ENCODE data around the gene IRGQ. TPM values are rescaled to one million over a fixed set of nuclear protein-coding genes. Genes with fewer than 3 reads are reported as not detected.
A peak's percentile ranks its signal among the peaks of the same experiment; 100 is the strongest.
"Not testable (repeated sequence)": the region's sequence is repeated elsewhere in the genome, so short reads cannot be mapped to it uniquely, and the experiment has no call there.

IRGQ gene
- polyA plus RNA-seq, 4 donors: 12.0 to 22.0 (median 17.2) TPM

DNA sequence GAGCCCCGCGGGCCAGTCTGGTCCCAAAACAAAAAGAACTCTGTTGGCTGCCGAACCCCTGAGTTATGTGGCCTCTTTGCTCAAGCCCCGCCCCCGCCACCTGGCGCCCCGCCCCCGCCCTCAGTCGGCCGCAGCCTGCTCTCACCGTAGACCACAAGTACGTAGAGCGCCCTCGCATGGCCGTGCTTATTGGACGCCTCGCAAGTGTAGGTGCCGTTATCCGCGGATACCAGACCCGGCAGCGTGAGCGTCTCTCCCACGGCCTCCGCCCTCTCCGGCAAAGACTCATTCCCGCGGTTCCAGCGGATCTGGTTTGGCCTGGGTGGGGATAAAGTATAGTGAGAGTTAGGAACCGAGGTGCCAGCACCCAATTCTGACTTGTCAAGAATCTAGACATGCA, 29.0 kb upstream of the IRGQ start:
- DNase-seq (ENCODE audit: low read depth in 4 of 4, low spot score in 3 of 4): no peak

DNA sequence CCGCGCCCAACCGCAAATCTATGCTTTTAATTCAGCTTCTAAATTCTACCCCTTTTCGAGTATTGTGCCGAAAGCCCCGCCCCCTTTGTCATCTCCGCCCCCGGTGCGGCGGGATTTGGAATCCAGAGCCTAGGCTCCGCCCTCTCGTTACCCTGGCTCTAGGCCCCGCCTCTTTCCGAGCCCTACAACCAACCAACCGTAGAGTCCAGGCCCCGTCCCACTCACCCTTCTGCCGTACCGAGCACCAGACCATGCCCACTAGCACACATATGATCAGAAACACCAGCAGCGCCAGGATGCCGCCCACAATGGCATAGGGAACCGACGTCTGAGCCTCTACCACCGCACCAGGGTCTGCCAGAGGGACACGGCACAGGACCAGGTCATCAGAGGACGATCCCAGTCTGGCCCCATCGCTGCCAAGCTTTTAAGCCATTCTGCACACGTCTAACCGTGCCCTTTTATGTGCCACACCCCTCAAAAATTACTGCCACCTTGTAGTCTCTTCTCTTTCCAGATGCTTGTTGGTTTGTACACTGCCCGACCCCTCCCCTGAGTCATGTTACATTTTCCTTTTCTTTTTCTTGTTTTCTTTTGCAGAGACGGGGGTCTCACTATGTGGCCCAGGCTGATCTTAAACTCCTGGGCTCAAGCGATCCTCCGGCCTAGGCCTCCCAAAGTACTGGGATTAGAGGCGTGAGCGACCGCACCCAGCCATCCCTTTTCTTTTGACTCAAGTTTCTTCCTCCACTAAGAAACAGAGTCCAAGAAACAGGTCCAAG, 28.1 kb upstream of the IRGQ start:
- no peak for DNase-seq (ENCODE audit: low read depth in 4 of 4, low spot score in 3 of 4)

DNA sequence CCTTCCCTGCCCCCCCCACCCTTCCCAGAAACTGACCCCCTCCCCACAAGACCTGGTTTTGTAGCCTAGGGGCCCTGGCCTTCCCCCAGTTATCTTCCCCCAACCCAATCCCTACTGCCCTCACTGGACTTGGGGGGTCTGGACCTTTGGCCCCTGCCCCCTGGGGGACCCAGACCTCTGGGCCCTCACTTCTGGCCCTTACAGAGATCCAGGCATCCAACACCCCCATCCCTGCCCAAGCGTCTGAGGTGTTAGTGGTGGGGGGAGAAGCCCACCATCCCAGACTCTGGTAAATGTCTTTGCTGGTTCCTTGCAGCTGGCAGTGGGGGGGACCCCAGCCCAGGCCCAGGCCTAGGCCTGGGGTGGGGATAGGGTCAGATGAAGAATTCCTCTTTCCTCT, 27.0 kb upstream of the IRGQ start:
- DNase-seq (ENCODE audit: low read depth in 4 of 4, low spot score in 3 of 4): no peak

DNA sequence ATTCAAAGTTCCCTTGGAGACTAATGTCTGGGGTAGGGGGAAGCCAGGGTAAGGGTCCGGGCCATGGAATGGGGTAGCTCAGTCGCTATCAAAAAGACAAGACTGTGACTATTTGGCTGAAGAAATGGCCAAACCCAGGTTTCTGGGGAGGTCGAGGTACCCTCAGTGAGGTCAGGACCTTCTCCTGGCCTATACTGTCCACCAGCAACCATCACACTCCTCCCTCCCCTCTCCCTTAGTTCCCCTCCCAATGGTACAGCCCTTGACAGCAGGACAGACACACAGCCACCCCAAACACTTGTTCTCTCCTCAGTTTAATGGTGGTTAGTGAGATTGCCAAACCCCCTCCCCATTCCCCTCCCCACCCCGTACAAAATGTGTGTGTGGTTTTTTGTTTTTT, 26.1 kb upstream of the IRGQ start:
- DNase-seq (ENCODE audit: low read depth in 4 of 4, low spot score in 3 of 4): no peak

DNA sequence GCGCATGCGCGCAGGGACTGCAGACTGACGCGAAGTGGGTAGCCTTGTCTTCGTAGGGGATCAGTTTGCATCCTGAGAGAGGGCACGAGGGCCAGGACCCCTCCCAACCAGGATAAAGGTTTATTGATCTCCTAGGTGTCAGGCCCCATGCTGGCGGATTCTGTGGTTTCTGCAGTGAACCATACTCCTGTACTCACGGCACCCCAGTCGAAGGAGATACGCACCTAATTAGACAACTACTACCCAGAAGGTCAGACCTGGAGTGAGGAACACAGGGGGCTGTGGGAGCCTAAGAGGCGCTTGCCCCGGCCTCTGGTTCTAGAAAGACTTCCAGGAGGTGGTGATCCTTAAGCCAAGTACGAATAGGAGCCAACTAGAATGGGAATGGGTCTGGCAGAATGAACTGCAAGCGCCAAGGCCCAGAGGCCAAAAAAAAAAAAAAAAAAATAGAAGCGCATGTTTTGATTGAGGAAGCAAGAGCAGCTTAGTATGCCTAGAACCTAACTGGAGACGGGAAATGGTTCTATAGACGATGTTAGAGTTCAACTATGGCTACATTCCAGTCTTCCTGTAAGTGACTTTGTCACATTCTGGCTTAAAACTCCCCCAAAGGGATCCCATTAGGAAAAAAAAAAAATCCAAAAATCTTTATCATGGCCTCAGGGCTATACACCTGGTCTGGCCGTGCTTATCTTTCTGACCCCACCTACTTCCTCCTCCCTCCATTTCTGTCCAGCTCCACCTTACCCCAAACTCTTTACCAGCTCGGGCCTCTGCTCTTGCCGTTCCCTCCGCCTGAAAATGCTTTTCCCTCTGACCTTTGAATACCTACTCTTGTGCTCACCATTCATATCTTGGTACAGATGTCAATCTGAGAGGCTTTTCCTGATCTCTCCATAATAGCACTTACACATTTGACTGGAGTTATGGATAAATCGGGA, 24.4 kb upstream of the IRGQ start:
- no peak for DNase-seq (ENCODE audit: low read depth in 4 of 4, low spot score in 3 of 4)

DNA sequence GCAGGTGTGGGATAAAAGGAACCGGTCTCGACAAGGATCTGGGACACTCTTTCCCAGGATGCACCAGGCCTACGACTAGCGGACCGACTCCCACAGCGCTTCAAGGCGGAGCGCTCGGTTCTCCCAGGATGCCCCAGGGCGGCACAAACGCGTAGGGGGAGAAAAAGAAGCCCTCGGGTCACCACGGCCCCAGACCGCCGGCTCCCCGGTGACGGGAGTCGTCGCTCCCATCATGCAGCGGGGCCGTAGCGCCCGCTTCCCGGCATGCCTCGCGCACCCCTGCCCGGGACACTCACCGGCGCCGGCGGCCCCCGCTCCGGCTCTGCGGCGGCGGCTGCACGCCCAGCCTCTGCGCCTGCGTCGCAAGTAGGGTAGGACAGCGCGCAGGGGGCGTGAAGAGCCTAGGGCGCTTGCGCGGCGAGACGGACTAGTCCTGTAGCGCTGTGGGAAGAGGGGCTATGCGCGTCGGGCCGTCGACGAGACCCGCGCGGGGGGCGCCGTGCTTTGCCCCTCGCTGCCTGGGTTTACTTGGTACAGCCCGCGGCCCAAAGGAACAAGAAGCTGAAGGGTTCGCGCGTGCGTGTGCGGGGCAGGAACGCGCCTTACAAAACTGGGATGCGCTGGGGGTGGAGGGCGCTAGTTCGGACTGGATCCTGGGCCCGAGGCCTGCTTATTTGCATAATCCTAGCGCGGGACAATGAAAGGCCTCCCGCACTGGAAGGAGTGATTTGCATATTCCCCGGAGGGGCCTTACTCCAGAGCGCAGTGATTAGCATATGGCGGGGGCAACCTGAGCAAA, 23.5 kb upstream of the IRGQ start, which contains the start of gene ZNF428:
ZNF428 (minus strand) TSS at position 368 of the 799 bp plus-strand sequence. CDS start 5,325 bp downstream, outside the sequence.
- DNase-seq (ENCODE audit: low read depth in 4 of 4, low spot score in 3 of 4): peak; percentile 78 to 83 (median 80)

DNA sequence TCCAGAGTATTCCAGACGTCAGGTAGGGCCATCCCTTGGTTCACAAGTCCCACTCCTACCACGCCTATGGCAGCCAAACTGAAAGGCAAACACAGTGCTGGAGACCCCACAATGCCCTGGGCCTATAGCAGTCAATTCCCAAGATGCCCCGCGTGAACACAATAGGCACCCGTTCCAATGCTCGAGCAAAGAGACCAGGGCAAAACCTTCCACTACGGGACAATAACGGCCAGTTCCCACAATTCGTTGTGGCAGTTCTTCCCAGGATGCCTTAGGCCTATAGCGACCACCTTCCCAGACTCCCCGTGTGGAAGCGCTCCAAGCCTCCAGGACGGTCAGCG, 23.0 kb upstream of the IRGQ start:
- DNase-seq (ENCODE audit: low read depth in 4 of 4, low spot score in 3 of 4): no peak

DNA sequence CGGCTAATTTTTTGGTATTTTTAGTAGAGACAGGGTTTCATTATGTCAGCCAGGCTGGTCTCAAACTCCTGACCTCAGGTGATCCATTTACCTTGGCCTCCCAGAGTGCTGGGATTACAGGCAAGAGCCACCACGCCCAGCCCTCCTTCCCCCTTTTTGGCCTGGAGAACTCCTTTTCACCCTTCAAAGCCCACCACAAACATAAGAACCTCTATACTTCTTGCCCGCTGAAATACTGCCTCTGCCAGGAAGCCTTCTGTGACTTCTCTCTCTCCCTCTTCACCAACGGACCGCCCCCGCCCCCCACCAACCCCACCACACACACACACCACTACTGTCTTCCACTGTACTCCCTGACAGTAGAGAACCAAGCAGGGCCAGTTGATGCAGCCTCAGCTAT, 21.0 kb upstream of the IRGQ start:
- no peak for DNase-seq (ENCODE audit: low read depth in 4 of 4, low spot score in 3 of 4)

DNA sequence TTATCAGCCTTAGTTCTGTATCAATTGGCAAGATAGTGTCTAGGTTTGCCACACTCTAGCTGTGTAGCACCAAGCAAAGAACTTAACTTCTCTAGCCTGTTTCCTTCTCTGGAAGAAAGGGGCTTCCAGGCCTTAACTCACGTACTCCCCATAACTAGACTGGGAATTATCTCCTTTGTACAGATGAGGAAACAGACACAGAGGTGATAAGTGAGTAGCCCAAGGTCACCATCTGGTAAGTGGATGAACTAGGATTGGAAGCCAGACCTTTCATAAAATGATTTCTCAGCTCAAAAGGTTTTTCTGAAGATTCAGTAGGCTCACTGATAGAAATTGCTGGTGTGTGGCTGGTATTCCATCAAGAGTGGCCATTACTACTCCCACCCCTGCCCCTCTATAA, 20.4 kb upstream of the IRGQ start:
- no peak for DNase-seq (ENCODE audit: low read depth in 4 of 4, low spot score in 3 of 4)

DNA sequence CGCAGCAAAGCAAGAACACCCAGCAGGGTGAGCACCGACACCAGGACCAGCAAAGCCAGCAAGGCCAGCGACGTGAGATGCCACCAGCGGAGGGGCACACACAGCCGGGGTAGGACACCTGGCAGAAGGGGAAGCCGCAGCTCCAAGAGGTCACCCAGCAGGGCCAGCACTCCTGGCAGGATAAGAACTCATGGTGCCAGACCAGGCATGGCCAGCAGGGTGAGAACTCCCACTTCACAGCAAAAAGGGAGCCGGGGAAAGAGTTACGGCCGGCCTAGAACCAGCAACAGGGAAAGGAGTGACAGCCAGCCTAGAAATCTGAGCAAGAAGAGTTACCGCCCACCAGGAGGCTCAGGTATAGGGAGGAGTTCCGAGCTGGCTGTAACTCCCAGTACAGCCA, 16.4 kb upstream of the IRGQ start:
- no peak for DNase-seq (ENCODE audit: low read depth in 4 of 4, low spot score in 3 of 4)

DNA sequence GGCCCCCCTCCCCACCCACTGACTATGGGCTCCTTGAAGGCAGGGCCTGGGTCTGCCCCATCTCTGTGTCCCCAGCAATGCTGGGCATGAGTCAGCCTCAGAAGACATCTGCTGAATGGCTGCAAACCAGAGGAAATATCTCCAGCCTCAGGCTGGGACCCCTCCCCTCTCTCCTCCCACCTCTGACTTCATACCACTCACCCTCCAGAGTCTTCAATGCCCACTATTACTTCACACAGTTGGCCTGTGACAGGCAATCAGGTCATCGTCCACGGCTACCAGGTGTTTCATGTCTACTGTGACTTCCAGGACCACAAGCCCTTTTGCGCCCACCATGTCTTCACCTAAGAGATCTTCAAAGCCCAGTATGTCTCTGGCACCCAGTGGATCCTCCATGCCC, 15.9 kb upstream of the IRGQ start, which contains the start of gene SRRM5:
SRRM5 (plus strand) TSS at position 301 of the 400 bp plus-strand sequence; CDS start at position 335, 34 bp downstream.
- DNase-seq (ENCODE audit: low read depth in 4 of 4, low spot score in 3 of 4): no peak

DNA sequence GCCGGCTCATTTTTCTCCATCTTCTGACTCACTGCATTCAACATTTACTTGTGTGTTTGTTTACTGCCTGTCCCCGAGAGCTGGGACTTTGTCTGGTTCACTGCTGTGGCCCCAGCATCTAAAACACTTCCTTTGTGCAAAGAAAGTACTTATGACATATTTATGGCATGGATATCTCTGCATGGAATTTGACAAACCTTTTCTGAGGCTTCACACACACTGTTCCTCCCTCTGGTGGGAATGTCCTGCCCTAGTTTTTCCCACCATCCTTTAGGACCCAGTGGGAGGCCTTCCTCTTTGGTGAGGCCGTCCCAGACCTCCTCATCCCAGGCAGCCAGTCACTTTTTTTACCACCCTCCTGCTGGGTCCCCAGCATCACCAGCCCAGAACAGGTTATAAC, 14.6 kb upstream of the IRGQ start:
- DNase-seq (ENCODE audit: low read depth in 4 of 4, low spot score in 3 of 4): no peak

DNA sequence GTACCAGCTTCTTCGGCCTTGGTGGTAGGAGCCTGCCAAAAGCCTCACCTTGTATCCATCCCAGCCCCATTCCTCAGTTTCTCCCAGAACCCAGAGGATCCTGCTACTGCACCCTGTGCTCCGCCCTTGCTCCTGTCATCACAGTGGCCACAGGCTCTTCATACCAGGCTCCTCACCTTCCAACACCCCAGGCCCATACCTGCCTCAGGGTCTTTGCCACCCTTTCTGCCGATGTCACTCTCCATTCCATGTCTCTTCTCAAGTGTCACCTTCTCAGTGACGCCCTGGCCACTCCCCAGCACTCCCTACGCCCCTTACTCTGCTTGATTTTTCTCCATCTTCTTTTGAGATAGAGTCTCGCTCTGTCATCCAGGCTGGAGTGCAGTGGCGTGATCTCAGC, 13.9 kb upstream of the IRGQ start:
- DNase-seq (ENCODE audit: low read depth in 4 of 4, low spot score in 3 of 4): no peak

DNA sequence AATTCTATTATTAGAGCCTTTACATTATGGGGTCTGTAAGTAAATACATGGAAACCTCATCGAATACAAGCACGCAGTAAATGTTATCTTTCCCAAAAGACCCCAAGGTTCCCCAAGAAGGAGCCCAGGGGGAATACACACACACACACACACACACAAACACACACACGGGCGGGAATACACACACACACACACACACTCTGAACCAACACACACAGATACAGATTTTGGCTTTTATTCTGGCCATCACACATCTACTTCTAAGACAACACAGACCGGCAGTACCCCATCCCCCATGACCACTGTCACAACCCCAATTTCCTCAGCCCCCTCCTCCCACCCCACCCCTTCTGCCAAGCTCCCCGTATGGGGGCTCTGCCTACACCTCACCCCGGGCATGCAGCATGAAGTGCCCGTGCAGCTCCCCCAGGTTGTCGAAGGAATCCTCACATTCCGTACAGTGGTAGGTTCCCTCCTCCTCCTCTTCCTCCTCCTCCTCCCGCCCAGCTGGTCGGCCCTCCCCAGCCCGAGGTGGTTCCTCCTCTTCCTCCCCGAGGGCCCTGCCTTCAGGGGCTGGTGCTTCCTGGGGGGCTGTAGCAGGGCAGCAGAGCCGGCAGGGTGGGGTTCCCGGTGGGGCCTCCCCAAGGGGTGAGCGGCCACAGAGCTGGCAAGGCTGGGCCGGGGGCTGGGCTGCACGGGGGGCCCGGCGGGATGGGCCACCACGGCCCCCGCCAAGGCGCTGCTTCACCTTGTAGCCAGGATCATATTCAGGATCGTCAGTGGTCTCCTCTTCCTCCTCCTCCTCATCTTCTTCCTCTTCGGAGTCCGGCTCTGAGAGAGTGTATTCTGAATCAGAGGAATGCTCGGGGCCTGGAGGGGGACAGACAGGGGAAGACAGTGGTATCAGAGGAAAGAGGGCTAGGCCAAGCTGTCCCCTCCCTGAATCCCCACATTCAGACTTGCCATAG, 11.6 kb upstream of the IRGQ start:
- DNase-seq (ENCODE audit: low read depth in 4 of 4, low spot score in 3 of 4): no peak

DNA sequence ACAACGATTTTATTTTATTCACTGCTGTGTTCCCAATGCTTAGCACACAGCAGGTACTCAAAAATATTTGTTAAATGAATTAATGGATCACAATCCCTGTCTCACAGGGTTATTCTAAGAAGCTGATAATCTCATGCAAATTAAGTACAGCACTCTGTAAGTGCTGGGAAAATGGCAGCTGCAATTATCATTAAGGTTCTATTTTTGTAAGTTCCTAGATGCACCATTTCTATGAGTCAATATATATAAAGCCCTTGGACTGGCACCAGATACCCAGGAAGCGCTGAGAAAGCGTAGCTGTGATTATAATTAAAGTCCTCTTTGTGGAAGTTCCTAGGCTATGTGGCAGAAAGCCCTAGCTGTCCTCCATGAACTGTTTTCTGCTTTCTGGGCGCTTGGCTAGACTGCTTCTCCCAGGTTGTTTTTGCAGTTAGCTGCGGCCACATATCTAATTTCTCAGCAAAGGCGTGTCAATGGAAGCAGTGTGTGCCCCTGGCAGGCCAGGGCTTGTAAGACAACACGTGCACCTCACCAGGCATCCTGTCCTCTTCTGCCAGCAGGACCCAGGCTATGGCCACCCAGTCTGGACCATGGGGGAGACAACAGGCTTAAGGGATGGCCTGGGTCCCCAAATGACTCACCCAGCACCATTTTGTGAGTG, 10.8 kb upstream of the IRGQ start:
- no peak for DNase-seq (ENCODE audit: low read depth in 4 of 4, low spot score in 3 of 4)

DNA sequence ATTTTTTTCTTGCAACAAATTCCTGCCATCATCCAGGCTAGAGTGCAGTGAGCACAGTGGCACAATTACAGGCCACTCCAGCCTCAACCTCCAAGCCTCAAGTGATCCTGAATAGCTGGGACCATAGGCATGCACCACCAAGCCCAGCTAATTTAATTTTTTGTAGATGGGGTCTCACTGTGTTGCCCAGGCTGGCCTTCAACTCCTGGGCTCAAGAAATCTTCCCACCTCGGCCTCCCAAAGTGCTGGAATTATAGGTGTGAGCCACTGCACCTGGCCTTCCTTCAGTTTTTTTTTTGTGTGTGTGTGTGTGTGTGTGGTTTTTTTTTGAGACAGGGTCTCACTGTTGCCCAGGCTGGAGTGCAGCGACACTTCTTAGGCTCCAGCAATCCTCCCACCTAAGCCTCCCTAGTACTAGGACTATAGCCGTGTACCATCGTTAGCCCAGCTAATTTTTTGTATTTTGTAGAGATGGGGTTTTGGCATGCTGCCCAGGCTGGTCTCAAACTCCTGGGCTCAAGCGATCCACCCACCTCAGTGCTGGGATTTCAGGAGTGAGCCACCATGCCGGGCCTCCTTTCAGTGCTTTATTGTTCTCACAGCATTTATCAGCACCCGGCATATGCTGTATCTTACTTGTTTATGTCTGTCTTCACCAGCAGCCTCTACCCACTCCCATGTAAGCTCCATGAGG, 10.1 kb upstream of the IRGQ start:
- DNase-seq (ENCODE audit: low read depth in 4 of 4, low spot score in 3 of 4): no peak

DNA sequence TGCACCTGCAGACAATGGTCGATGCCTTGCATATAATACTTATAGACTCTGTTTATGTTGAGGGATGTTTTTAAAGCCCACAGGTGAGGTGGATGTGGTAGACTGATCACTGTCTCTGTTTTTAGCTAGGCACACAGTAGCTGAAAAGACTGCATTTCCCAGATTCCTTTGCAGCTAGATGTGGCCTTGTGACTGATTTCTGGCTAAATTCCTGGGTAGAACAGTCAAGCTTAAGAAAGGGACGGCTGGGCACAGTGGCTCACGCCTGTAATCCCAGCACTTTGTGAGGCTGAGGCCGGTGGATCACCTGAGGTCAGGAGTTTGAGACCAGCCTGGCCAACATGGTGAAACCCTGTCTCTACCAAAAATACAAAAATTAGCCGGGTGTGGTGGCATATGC, 4.4 kb upstream of the IRGQ start:
- DNase-seq (ENCODE audit: low read depth in 4 of 4, low spot score in 3 of 4): not testable (repeated sequence)

DNA sequence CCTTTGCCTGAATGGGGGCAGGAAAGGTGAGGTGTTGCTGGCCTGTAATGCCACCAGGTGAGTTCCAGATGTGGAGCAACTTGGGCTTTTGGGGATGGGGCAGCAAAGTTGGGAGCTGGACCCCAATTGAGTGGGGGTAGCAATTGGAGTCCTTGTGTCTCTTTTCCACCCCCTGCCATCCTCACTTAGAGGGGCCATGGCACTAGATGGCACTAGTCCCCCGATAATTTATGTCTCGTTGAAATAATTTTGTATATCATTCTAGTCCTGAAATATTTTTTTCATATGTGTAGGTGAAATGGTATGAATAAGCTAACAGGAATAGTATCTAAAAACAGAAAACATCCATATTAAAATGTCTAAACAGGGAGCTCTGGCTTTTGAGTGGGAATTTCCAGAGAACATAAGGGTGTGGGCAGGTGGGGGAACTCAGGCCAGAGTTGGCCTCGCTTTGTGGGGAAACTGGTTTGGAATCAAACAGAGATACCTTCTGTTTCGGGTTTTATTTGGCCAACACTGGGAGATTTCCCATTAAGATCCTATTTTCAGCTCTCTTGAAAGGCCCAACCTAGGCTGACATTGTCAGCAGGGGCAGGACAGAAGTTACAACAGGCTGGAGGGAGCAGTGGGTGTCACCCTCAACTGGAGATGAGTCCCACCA, 3.8 kb upstream of the IRGQ start:
- DNase-seq (ENCODE audit: low read depth in 4 of 4, low spot score in 3 of 4): no peak
